ENCODE measurements around the gene CABLES1. TPM values are rescaled to one million over a fixed set of nuclear protein-coding genes. Genes with fewer than 3 reads are reported as not detected.

CABLES1 gene
- total and polyA plus RNA-seq, 2 of the 8 experiments (the other 6 are each of a cell fraction or from before 2014, with no cell fraction given), result 9.2 to 26.4 TPM

GRCh38 chr18:23181547-23181946, 46.3 kb downstream of the CABLES1 start:
- Histone ChIP-seq H3K4me3 (ENCODE audit: extremely low read depth in 1 of 4, insufficient read depth in 2 of 4, low read depth in 3 of 4, low read length in 4 of 4) (no peak overlapping the region), H3K36me3 (ENCODE audit: control insufficient read depth in 2 of 4, insufficient read depth in 4 of 4, low read length in 3 of 4) (no peaks in the 10 kb centered on the region; a peak in 1 of 8 replicates), H2BK20ac (ENCODE audit: low read length) (no peak overlapping the region), H4K20me1 (replicated peaks in 1 of 2; ENCODE audit: control insufficient read depth in 1 of 2, insufficient read depth in 2 of 2, low read length in 2 of 2) (peaks cover 0 to 5% of the 10 kb centered on the region in 2 experiments), H2AFZ (ENCODE audit: low read length) (no peak overlapping the region), H3K79me2 (ENCODE audit: control insufficient read depth in 1 of 2, insufficient read depth in 2 of 2, low read length in 2 of 2) (peaks cover 0 to 83% of the 10 kb centered on the region in 2 experiments; a peak in 2 of 4 replicates), H3K27ac (ENCODE audit: low read depth, low read length) (no peak overlapping the region), H4K5ac (ENCODE audit: insufficient read length, low read depth, low read length) (no peak overlapping the region), H3K14ac (ENCODE audit: insufficient read length) (no peak overlapping the region), H3K23ac (ENCODE audit: insufficient read length) (no peak overlapping the region), H3K4ac (replicated peaks; ENCODE audit: insufficient read length, low read depth, low read length) (no peak overlapping the region), H3K27me3 (replicated peaks in 1 of 4; ENCODE audit: control insufficient read depth in 3 of 4, extremely low read depth in 1 of 4, insufficient read depth in 3 of 4, low read length in 3 of 4) (no peaks in the 10 kb centered on the region), H2BK120ac (replicated peaks; ENCODE audit: low read depth, low read length) (no peak overlapping the region), H3K9ac (replicated peaks in 1 of 4; ENCODE audit: extremely low read depth in 1 of 4, low read depth in 3 of 4, low read length in 3 of 4) (no peak overlapping the region), H2BK12ac (ENCODE audit: low read depth, low read length) (no peak overlapping the region), H3K4me1 (replicated peaks in 1 of 4; ENCODE audit: control insufficient read depth in 3 of 4, insufficient read depth in 4 of 4, low read length in 3 of 4) (peaks cover 1 to 19% (median 16%) of the 10 kb centered on the region in 4 experiments), H3K23me2 (ENCODE audit: low read depth, low read length) (no peaks in the 10 kb centered on the region; the same call in 1 of the 2 replicates), H4K8ac (ENCODE audit: extremely low read depth, insufficient read depth, low read length) (no peak overlapping the region), H3K56ac (replicated peaks; ENCODE audit: insufficient read length, low read depth, low read length) (no peak overlapping the region), H3K18ac (ENCODE audit: extremely low read depth, low read length) (peak overlapping the region; percentile 53; the same call in 1 of the 2 replicates), H3K79me1 (ENCODE audit: low read depth, low read length) (peaks cover 18% of the 10 kb centered on the region), H3K9me3 (ENCODE audit: insufficient read depth in 2 of 2, low read depth in 1 of 2, low read length in 1 of 2) (no peaks in the 10 kb centered on the region), H3K4me2 (ENCODE audit: insufficient read depth in 1 of 2, low read depth in 2 of 2, low read length in 2 of 2) (no peak overlapping the region), H2BK15ac (ENCODE audit: low read length) (no peak overlapping the region), H2BK5ac (ENCODE audit: low read depth, low read length) (no peak overlapping the region), H2AK5ac (ENCODE audit: low read depth, low read length) (no peak overlapping the region), H4K91ac (replicated peaks; ENCODE audit: insufficient read length, low read length) (no peak overlapping the region)
- ChIA-PET POLR2A (ENCODE audit: partially characterized antibody) (interaction anchor here (2.8 kb wide), 1 partner anchor 46 kb away, joined by 10 read pairs; the partner anchor contains the start of gene CABLES1), CTCF (ENCODE audit: partially characterized antibody) (interaction anchor here (0.7 to 2.1 kb wide), 6 partner anchors 11 to 251 kb away, joined by 3 to 8 read pairs (median 3); no protein-coding TSS in a partner anchor)
- DNase-seq (ENCODE audit: low read depth in 1 of 2, low spot score in 2 of 2) (no peak), FAIRE-seq (no peak)
- TF ChIP-seq NANOG (IDR thresholded peaks at IDR 0.05; ENCODE audit: insufficient read depth, low read depth, low read length, poor library complexity, severe bottlenecking), result no peak
- no peak for TF ChIP-seq TEAD4 (IDR thresholded peaks at IDR 0.05; ENCODE audit: low read depth, low read length)
- no peak for TF ChIP-seq SAP30 (IDR thresholded peaks at IDR 0.05; ENCODE audit: insufficient read depth, insufficient replicate concordance, low read length)
- TF ChIP-seq CHD1 (IDR thresholded peaks at IDR 0.05; ENCODE audit: low read depth, low read length), result no peak
- TF ChIP-seq TAF1 (IDR thresholded peaks at IDR 0.05; ENCODE audit: low read depth, low read length), result no peak
- TF ChIP-seq SIN3A (conservative IDR thresholded peaks at IDR 0.05 in 1 of 2, IDR thresholded peaks at IDR 0.05 in 1 of 2; ENCODE audit: low read depth in 1 of 2, low read length in 2 of 2), result no peak
- TF ChIP-seq CHD2 (IDR thresholded peaks at IDR 0.05; ENCODE audit: low read length), result no peak
- no peak for TF ChIP-seq USF2 (IDR thresholded peaks at IDR 0.05; ENCODE audit: low read length)
- no peak for TF ChIP-seq HDAC2 (IDR thresholded peaks at IDR 0.05; ENCODE audit: borderline replicate concordance in 1 of 2, low read depth in 2 of 2, low read length in 2 of 2)
- no peak for TF ChIP-seq RFX5 (IDR thresholded peaks at IDR 0.05; ENCODE audit: borderline replicate concordance, low read depth, low read length)
- no peak for TF ChIP-seq SRF (IDR thresholded peaks at IDR 0.05; ENCODE audit: low read depth, low read length)
- TF ChIP-seq BACH1 (IDR thresholded peaks at IDR 0.05; ENCODE audit: low read length), result no peak
- TF ChIP-seq MAX (IDR thresholded peaks at IDR 0.05), result no peak
